ENCODE measurements around the gene FGF14.

Gene FGF14

DNA sequence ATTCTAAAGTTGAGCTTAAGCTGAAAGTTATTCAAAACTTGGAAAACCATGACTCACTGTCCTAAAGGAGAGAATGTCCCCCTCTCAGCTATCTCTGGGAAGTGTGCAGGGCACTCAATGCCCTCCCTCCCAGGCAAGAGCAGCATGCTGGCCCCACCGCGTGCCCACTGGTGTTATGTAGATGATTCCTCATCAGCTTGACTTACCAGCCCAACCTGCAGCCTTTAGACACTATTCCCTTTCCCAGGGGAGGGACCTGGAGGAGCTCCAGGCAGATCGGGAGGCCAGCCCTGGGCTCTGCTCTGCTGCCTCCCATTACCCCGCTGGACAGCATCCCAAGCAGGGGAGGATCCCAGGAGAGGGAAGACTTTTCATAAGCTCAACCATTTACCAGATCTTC lies 124.6 kb downstream of the FGF14 start:
- no peak overlapping the region for H3K9ac ChIP-seq (ENCODE audit: insufficient read length, low read depth)
- no peaks in the 10 kb centered on the region for H3K27me3 ChIP-seq (ENCODE audit: insufficient read depth, insufficient read length)
- no peaks in the 10 kb centered on the region for H3K36me3 ChIP-seq (ENCODE audit: insufficient read depth, insufficient read length, low read length)
- no peaks in the 10 kb centered on the region for H3K4me1 ChIP-seq (ENCODE audit: insufficient read depth, insufficient read length)
- DNase-seq (ENCODE audit: low read depth, low spot score), result no peak
- H3K9me3 ChIP-seq (ENCODE audit: insufficient read depth, low read length), result no peaks in the 10 kb centered on the region
- TF ChIP-seq SUZ12 (IDR thresholded peaks at IDR 0.05; ENCODE audit: extremely low read depth, insufficient read depth, insufficient read length), result no peak
- no peak for TF ChIP-seq ZNF274 (IDR thresholded peaks at IDR 0.05; ENCODE audit: low read depth, low read length)
- TF ChIP-seq YY1 (IDR thresholded peaks at IDR 0.05; ENCODE audit: insufficient read depth, insufficient read length), result no peak
- H3K4me3 ChIP-seq (ENCODE audit: insufficient read length, low read depth), result no peak overlapping the region

DNA sequence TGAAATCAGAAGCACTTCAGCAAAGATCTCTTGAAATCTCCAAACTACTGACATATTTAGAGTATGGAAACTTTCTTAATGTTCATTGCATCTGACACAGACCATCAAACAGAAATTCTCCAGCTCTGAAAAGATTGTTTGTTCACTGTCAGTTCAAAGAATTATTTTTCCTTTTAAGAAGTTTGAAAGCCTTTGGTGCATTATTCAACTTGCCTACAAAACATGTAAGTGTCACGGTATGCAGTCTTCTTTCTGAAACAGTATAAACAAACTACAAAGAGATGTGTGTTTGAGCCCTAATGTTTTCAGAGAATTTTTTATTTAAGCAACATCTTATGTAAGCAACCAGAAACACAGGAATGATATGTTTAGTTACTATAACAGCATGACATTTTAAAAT lies 125.4 kb downstream of the FGF14 start:
- no peaks in the 10 kb centered on the region for H3K4me1 ChIP-seq (ENCODE audit: insufficient read depth, insufficient read length)
- TF ChIP-seq SUZ12 (IDR thresholded peaks at IDR 0.05; ENCODE audit: extremely low read depth, insufficient read depth, insufficient read length), result no peak
- no peak for TF ChIP-seq ZNF274 (IDR thresholded peaks at IDR 0.05; ENCODE audit: low read depth, low read length)
- no peak for TF ChIP-seq YY1 (IDR thresholded peaks at IDR 0.05; ENCODE audit: insufficient read depth, insufficient read length)
- H3K9ac ChIP-seq (ENCODE audit: insufficient read length, low read depth), result no peak overlapping the region
- H3K36me3 ChIP-seq (ENCODE audit: insufficient read depth, insufficient read length, low read length), result no peaks in the 10 kb centered on the region
- DNase-seq (ENCODE audit: low read depth, low spot score), result no peak
- no peak overlapping the region for H3K4me3 ChIP-seq (ENCODE audit: insufficient read length, low read depth)
- no peaks in the 10 kb centered on the region for H3K9me3 ChIP-seq (ENCODE audit: insufficient read depth, low read length)
- H3K27me3 ChIP-seq (ENCODE audit: insufficient read depth, insufficient read length), result no peaks in the 10 kb centered on the region

DNA sequence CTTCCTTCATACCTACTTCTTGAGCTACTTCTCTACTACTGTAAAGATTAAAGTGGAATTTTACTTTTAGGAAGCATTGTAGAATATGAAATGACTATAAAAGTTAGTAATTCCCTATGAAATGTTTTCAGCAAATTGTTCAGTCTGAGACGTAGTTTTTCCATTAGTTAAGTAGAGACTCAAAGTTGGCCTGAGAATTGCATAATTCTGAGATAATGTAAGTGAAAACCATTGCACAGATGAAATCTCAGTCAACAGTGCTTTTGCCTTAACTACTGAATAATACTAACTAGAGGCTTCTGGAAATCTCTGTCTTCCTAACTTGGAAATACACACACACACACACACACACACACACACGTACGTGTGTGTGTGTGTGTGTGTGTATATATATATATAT lies 125.9 kb downstream of the FGF14 start:
- Histone ChIP-seq H3K36me3 (ENCODE audit: insufficient read depth, insufficient read length, low read length) (no peaks in the 10 kb centered on the region), H3K4me3 (ENCODE audit: insufficient read length, low read depth) (no peak overlapping the region), H3K4me1 (ENCODE audit: insufficient read depth, insufficient read length) (no peaks in the 10 kb centered on the region), H3K27me3 (ENCODE audit: insufficient read depth, insufficient read length) (no peaks in the 10 kb centered on the region), H3K9ac (ENCODE audit: insufficient read length, low read depth) (no peak overlapping the region), H3K9me3 (ENCODE audit: insufficient read depth, low read length) (no peaks in the 10 kb centered on the region)
- DNase-seq (ENCODE audit: low read depth, low spot score), result no peak
- no peak for TF ChIP-seq SUZ12 (IDR thresholded peaks at IDR 0.05; ENCODE audit: extremely low read depth, insufficient read depth, insufficient read length)
- no peak for TF ChIP-seq ZNF274 (IDR thresholded peaks at IDR 0.05; ENCODE audit: low read depth, low read length)
- no peak for TF ChIP-seq YY1 (IDR thresholded peaks at IDR 0.05; ENCODE audit: insufficient read depth, insufficient read length)

DNA sequence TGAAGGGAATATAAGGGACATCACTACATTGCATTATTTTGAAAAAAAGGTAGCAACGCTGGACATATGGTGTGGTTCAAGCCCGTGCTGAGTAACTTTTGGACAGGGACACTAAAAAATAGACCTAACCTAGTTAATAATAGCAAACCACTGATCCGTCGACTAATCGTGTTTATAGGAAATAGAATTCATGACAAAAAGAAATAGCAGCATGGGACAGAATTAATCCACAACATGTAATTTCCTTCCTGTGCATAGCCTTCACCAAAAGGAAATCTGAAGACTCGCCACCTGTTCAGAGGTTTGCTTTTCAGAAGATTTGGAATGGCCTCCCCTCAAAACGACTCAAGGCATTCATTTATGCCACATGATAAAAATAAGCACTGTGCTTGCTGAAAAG lies 128.7 kb downstream of the FGF14 start:
- Histone ChIP-seq H3K4me1 (ENCODE audit: insufficient read depth, insufficient read length) (no peaks in the 10 kb centered on the region), H3K9me3 (ENCODE audit: insufficient read depth, low read length) (no peaks in the 10 kb centered on the region), H3K4me3 (ENCODE audit: insufficient read length, low read depth) (no peak overlapping the region), H3K9ac (ENCODE audit: insufficient read length, low read depth) (no peak overlapping the region), H3K27me3 (ENCODE audit: insufficient read depth, insufficient read length) (no peaks in the 10 kb centered on the region), H3K36me3 (ENCODE audit: insufficient read depth, insufficient read length, low read length) (no peaks in the 10 kb centered on the region)
- no peak for DNase-seq (ENCODE audit: low read depth, low spot score)
- TF ChIP-seq YY1 (IDR thresholded peaks at IDR 0.05; ENCODE audit: insufficient read depth, insufficient read length) (no peak), ZNF274 (IDR thresholded peaks at IDR 0.05; ENCODE audit: low read depth, low read length) (no peak), SUZ12 (IDR thresholded peaks at IDR 0.05; ENCODE audit: extremely low read depth, insufficient read depth, insufficient read length) (no peak)

DNA sequence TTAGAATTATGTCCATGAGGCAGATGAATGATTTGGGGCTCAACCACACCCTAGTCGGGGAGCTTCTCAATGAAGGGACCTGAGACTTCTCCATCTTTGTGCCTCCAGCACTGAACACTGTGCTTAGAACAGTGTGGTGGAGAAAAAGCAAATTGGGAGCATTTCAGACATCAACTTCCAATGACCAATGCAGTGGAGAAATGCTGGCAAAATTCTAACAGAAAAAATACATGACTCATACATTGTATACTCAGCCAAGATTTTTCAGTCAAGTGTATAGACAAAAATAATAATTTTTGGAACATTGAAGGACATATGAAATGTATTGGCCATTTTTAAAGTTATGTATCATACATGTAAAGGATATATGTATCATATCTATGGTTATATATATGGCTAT lies 134.7 kb downstream of the FGF14 start:
- Histone ChIP-seq H3K4me1 (ENCODE audit: insufficient read depth, insufficient read length) (no peaks in the 10 kb centered on the region), H3K36me3 (ENCODE audit: insufficient read depth, insufficient read length, low read length) (no peaks in the 10 kb centered on the region)
- TF ChIP-seq ZNF274 (IDR thresholded peaks at IDR 0.05; ENCODE audit: low read depth, low read length), result no peak

DNA sequence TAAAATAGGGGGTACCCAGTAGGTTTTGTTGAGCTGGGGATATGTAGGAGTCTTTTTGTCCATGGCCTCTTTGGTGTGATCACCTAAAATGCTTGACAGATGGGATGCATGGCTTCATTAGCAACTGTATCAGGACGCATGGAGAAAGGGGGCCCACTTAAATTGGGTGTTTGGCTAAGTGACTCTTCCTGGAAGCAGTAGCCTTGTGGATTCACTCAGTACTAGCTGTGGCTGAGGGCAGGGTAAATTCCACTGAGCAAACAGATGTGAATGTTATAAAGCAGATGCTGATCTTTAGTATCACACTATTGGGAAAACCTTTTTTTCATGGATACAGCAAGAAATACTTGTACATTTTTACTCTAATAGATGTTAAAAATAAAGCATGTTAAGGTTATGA lies 140.0 kb downstream of the FGF14 start:
- DNase-seq (ENCODE audit: low read depth, low spot score), result no peak

More for the DNA sequence above, 134.7 kb downstream of the FGF14 start:
- Histone ChIP-seq H3K9ac (ENCODE audit: insufficient read length, low read depth) (no peak overlapping the region), H3K9me3 (ENCODE audit: insufficient read depth, low read length) (no peaks in the 10 kb centered on the region), H3K4me3 (ENCODE audit: insufficient read length, low read depth) (no peak overlapping the region), H3K27me3 (ENCODE audit: insufficient read depth, insufficient read length) (no peaks in the 10 kb centered on the region)
- no peak for DNase-seq (ENCODE audit: low read depth, low spot score)

DNA sequence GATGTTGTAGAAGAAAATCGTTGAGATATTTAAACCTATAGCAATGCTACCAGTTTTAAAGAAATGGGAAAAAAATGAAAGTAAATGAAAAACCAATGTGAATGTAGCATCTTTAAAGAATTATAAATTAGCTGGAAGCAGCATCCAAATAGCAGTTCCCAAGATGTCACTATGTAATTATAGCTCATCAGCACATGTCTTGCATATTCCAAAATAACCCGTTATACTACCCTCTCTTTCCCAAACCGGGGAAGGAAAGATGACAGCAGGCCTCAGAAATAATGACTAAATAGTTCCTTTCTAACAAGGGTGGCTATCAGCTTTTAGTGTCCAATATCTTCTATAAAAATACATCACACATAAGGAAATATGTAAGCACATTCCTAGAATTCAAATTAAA lies 140.5 kb downstream of the FGF14 start:
- H3K4me1 ChIP-seq (ENCODE audit: insufficient read depth, insufficient read length), result no peaks in the 10 kb centered on the region
- no peaks in the 10 kb centered on the region for H3K9me3 ChIP-seq (ENCODE audit: insufficient read depth, low read length)
- no peak overlapping the region for H3K4me3 ChIP-seq (ENCODE audit: insufficient read length, low read depth)
- no peak for DNase-seq (ENCODE audit: low read depth, low spot score)
- H3K27me3 ChIP-seq (ENCODE audit: insufficient read depth, insufficient read length), result no peaks in the 10 kb centered on the region
- TF ChIP-seq SUZ12 (IDR thresholded peaks at IDR 0.05; ENCODE audit: extremely low read depth, insufficient read depth, insufficient read length) (no peak), ZNF274 (IDR thresholded peaks at IDR 0.05; ENCODE audit: low read depth, low read length) (no peak), YY1 (IDR thresholded peaks at IDR 0.05; ENCODE audit: insufficient read depth, insufficient read length) (no peak)
- no peaks in the 10 kb centered on the region for H3K36me3 ChIP-seq (ENCODE audit: insufficient read depth, insufficient read length, low read length)
- no peak overlapping the region for H3K9ac ChIP-seq (ENCODE audit: insufficient read length, low read depth)

More for the DNA sequence above, 140.0 kb downstream of the FGF14 start:
- Histone ChIP-seq H3K4me3 (ENCODE audit: insufficient read length, low read depth) (no peak overlapping the region), H3K9me3 (ENCODE audit: insufficient read depth, low read length) (no peaks in the 10 kb centered on the region), H3K36me3 (ENCODE audit: insufficient read depth, insufficient read length, low read length) (no peaks in the 10 kb centered on the region), H3K9ac (ENCODE audit: insufficient read length, low read depth) (no peak overlapping the region), H3K27me3 (ENCODE audit: insufficient read depth, insufficient read length) (no peaks in the 10 kb centered on the region), H3K4me1 (ENCODE audit: insufficient read depth, insufficient read length) (no peaks in the 10 kb centered on the region)
- TF ChIP-seq YY1 (IDR thresholded peaks at IDR 0.05; ENCODE audit: insufficient read depth, insufficient read length) (no peak), ZNF274 (IDR thresholded peaks at IDR 0.05; ENCODE audit: low read depth, low read length) (no peak), SUZ12 (IDR thresholded peaks at IDR 0.05; ENCODE audit: extremely low read depth, insufficient read depth, insufficient read length) (no peak)

DNA sequence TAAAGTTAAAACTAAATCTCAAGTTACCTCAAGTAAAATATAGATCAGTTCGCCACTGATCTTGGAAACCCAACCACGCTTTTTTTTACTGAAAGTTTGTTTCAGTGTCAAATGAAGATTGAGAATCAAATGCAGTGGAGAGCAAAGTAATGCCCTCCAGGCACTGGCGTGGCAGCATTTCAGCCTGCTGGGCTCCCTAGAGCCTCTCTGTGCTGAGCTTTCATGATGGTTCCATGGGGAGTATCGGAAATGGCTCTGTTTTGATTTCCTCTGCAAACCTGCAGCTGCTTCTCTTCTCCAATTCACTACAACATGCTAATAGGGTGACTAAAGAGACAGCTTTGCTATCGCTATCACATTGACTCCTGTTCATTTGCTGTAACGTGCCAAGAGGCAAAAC lies 141.6 kb downstream of the FGF14 start:
- Histone ChIP-seq H3K36me3 (ENCODE audit: insufficient read depth, insufficient read length, low read length) (no peaks in the 10 kb centered on the region), H3K4me3 (ENCODE audit: insufficient read length, low read depth) (no peak overlapping the region), H3K9ac (ENCODE audit: insufficient read length, low read depth) (no peak overlapping the region), H3K27me3 (ENCODE audit: insufficient read depth, insufficient read length) (no peaks in the 10 kb centered on the region), H3K4me1 (ENCODE audit: insufficient read depth, insufficient read length) (no peaks in the 10 kb centered on the region), H3K9me3 (ENCODE audit: insufficient read depth, low read length) (no peaks in the 10 kb centered on the region)
- no peak for DNase-seq (ENCODE audit: low read depth, low spot score)
- TF ChIP-seq SUZ12 (IDR thresholded peaks at IDR 0.05; ENCODE audit: extremely low read depth, insufficient read depth, insufficient read length), result no peak
- no peak for TF ChIP-seq YY1 (IDR thresholded peaks at IDR 0.05; ENCODE audit: insufficient read depth, insufficient read length)
- TF ChIP-seq ZNF274 (IDR thresholded peaks at IDR 0.05; ENCODE audit: low read depth, low read length), result no peak
